Measurements from ENCODE around the gene KAT2A.

Gene KAT2A

DNA sequence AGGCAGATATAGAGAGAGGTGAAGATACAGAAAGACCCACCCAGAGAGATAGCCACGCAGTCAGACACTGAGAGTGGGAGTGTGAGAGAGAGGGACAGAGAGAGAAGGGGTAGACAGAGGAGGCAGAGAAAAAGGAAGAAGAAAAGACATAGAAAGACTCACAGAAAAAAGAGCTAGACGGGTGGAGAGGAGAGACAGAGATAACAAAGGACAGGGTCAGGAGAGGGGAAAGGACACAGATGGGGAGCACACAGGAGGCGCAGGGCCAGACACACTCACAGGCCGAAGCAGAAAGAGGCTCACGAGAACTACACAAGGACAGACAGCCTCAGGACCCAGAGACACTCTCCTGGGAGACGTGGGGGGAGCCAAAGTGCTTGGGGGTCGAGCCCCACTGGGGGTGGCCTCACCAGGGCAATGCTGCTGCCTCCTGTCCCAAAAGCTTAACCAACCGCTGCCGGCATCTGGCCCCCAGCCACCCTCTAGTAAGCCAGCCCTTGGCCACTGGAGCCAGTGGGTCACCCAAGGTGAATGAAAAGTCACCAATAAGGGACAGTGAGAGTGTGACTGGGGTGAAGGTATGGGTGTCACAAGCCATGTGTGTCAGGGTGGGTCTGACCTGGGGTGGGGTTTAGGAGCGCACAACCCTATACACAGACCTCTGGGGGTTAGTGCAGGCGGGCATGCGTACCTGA lies 26.6 kb downstream of the KAT2A start:
- DNase-seq (ENCODE audit: low spot score): no peak

GRCh38 chr17:42092939-42093338 lies 28.2 kb downstream of the KAT2A start:
- DNase-seq (ENCODE audit: low spot score): no peak

DNA sequence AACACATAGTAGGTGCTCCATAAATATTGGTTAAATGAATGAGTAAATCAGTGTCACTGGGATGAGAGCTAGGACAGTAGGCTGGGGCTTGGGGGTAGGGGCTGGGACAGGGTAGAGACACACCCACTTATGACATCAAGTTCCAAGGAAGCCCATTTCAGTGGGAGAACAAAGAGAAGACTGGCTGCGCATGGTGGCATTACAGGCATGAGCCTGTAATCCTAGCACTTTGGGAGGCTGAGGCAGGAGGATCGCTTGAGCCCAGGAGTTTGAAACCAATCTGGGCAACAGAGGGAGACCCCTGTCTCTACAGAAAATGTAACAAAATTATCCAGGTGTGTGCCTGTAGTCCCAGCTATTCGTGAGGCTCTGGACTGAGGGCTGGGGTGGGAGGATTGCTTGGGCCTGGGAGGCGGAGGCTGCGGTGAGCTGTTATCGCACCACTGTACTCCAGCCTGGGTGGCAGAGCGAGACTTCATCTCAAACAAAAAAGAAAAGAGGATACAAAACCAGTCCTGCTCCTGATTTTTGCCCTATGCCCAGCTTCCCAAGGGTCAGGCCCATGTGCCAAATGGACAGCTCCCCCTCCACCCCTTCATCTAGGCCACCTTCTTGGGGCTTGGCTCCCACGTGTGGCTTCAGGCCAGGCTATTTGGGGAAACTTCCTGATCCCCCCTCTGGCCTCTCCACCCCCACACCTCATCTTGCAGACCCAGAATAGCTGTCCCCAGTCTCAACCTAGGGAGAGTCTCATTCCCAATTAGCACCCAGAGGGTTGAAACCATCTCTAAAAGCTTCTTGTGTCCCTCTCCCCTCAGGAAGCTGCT lies 30.0 kb downstream of the KAT2A start:
- no peak for DNase-seq (ENCODE audit: low spot score)

DNA sequence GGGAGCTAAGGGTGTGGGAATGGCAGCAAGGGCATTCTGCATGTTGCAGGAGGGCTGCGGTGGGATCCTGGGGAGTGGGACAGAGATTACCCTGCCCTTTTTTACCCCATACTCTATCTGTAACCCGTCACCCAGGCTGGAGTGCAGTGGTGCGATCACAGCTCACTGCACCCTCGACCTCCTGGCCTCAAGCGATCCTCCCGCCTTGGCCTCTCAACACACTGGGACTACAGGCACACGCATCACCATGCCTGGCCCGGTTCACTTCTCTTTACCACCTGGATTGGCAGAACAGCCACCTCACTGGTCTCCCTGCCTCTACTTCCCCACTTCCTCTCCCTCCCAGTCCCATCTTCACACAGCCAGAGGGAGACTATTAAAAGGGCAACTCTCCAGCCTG lies 32.4 kb downstream of the KAT2A start:
- DNase-seq (ENCODE audit: low spot score): no peak

DNA sequence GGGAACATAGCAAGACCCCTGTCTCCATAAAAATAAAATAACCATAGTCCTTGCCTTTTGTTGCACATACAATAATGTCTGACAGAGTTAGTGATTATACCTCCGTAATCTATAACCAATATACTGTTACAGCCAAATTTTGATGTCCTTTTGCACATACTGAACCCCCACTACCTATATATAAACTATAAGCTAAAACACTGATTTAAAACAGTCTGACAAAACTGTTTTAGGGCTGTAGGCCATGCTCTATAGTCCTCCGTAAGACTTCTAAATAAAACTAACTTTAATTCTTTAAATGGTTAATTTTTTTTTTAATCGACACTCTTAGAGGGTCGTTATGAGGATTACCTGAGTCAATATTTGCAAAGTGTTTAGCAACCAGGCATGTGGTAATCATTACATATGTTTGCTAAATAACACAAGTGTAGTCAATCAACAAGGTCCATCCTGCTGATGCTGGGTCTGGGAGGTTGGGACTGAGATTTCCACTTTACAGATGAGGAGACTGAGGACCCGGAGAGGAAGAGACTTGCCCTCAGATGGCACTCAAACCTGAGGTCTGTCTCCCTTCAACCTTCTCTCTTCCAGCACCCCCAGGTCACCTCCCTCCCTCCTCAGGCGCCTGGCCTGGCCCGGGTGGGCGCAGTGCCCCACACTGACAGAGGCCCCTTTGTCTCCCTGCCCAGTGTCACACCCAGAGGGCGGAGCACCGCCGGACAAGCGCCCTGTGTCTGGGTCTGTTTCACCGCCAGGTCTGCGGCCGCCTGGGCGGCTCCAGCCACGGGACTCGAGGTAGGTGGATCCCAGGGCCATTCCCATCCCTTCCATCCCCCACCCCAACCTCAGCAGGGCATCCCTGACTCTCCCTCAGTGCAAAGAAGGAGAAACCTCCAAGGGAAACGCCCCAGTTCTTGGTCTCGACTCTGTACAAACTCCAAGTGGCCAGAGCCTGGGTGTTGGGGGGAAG lies 33.1 kb downstream of the KAT2A start:
- no peak for DNase-seq (ENCODE audit: low spot score)

- DNase-seq (ENCODE audit: low spot score): no peak
Observed at GRCh38 chr17:42087042-42087701, 34.0 kb downstream of the KAT2A start.

DNA sequence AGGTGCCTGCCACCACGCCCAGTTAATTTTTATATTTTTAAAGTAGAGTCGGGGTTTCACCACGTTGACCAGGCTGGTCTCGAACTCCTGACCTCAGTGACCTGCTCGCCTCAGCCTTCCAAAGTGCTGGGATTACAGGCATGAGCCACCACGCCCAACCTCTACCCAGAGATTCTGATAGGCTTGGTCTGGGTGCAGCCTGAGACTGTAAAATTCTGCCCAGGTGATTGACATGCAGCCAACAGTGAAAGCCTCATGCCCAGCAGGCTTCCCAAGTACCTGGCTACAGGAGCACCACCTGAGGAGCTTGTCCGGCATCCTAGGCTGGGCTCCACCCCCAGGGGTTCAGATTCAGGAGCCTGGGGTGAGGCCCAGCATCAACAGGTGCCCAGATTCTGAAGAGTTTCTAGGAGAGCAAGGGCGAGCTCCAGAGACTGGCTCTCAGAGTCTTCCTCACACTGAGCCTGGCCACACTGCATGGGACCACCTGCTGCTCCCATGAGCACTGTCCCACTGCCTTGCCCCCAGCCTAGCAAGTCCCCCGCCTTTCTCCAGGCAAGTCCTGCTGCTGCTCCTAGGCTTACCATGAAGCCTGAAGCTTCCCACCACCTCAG lies 39.5 kb downstream of the KAT2A start:
- no peak for DNase-seq (ENCODE audit: low spot score)

- no peak for DNase-seq (ENCODE audit: low spot score)
Observed at GRCh38 chr17:42079541-42079940, 41.6 kb downstream of the KAT2A start.

- DNase-seq (ENCODE audit: low spot score): no peak
Observed at GRCh38 chr17:42078396-42079043, 42.6 kb downstream of the KAT2A start.

GRCh38 chr17:42077755-42078154 lies 43.4 kb downstream of the KAT2A start:
- no peak for DNase-seq (ENCODE audit: low spot score)

- no peak for DNase-seq (ENCODE audit: low spot score)
Observed at GRCh38 chr17:42076797-42077559, 44.2 kb downstream of the KAT2A start.

DNA sequence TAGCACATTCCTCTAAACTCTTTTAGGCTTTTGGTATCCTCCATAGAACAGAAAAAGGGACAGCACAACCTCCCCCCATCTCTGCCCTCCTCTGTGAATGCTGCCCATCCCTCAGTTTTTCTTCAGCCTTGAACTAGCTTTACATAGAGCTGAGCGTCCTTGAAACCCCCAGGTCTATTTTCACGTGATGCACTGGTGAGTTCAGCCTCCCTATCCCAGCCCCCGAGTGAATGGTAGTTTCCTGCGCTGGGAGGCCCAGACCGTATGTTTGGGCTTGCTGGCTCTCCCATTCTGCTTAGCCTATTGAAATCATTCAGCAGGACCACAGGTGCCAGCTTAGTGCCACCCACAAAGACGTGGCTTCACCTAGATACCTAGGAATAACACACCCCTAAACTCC lies 45.4 kb downstream of the KAT2A start:
- no peak for DNase-seq (ENCODE audit: low spot score)

- no peak for DNase-seq (ENCODE audit: low spot score)
Observed at GRCh38 chr17:42072323-42073187, 48.6 kb downstream of the KAT2A start.

- no peak for DNase-seq (ENCODE audit: low spot score)
Observed at GRCh38 chr17:42071810-42072209, 49.4 kb downstream of the KAT2A start.

GRCh38 chr17:42068979-42069378 lies 52.2 kb downstream of the KAT2A start:
- no peak for DNase-seq (ENCODE audit: low spot score)

GRCh38 chr17:42067371-42068091 lies 53.6 kb downstream of the KAT2A start:
- DNase-seq (ENCODE audit: low spot score): peak; percentile 60

GRCh38 chr17:42065201-42065600 lies 56.0 kb downstream of the KAT2A start:
- DNase-seq (ENCODE audit: low spot score): no peak
